NB4 (cell line): ENCODE data around the gene ZBTB20.

Source experiments
- POLR2A ChIP-seq: IDR thresholded peaks from 2 replicates; pipeline ENCODE4 v1.6.1; 2011; ENCODE audit warnings: mild to moderate bottlenecking; ENCODE audit not compliant: insufficient read length; ENCODE audit errors: extremely low read depth
- TF ChIP-seq, protein P1 (sequence below): IDR thresholded peaks from one replicate; pipeline ENCODE4 v1.5.1; 2012; ENCODE audit warnings: low read depth, low read length
- TF ChIP-seq, protein P2 (sequence below): IDR thresholded peaks from 2 replicates; pipeline ENCODE4 v1.6.1; 2011; ENCODE audit warnings: low read depth, low read length

DNA sequence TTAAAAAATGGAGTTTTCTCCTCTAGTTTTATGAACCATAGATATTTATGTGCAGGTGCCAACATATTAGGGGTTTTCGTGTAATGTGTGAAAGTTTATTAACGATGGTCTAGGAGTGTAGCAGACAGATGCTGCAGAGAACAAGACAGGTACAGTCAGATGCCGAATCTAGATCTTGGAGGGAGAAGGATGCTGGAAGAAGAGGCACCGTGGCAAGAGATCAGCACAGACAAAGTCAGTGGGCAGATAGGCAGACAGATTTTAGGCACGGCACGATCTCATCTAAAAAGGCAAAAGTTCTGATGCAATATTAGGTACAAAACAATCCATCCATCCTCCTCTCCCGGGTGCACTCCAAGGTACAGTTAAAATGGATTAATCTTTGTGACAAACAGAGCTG, 691.7 kb downstream of the ZBTB20 start:
- TF ChIP-seq, protein P1, sequence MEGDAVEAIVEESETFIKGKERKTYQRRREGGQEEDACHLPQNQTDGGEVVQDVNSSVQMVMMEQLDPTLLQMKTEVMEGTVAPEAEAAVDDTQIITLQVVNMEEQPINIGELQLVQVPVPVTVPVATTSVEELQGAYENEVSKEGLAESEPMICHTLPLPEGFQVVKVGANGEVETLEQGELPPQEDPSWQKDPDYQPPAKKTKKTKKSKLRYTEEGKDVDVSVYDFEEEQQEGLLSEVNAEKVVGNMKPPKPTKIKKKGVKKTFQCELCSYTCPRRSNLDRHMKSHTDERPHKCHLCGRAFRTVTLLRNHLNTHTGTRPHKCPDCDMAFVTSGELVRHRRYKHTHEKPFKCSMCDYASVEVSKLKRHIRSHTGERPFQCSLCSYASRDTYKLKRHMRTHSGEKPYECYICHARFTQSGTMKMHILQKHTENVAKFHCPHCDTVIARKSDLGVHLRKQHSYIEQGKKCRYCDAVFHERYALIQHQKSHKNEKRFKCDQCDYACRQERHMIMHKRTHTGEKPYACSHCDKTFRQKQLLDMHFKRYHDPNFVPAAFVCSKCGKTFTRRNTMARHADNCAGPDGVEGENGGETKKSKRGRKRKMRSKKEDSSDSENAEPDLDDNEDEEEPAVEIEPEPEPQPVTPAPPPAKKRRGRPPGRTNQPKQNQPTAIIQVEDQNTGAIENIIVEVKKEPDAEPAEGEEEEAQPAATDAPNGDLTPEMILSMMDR, result no peak
- no peak for TF ChIP-seq POLR2A
- TF ChIP-seq, protein P2, sequence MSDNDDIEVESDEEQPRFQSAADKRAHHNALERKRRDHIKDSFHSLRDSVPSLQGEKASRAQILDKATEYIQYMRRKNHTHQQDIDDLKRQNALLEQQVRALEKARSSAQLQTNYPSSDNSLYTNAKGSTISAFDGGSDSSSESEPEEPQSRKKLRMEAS, result no peak
